HUES64 (cell line): ENCODE data around the gene PHF13.
"Not testable (repeated sequence)": the region's sequence is repeated elsewhere in the genome, so short reads cannot be mapped to it uniquely, and the experiment has no call there.

ENCODE experiments used
- H3K27ac ChIP-seq: 2 replicates; pipeline ENCODE4 v1.7.0; 2013; ENCODE audit warnings: low read depth, low read length, inconsistent platforms
- H3K27me3 ChIP-seq: 2 replicates; pipeline ENCODE4 v1.6.1; 2013; ENCODE audit warnings: mild to moderate bottlenecking, low read length; ENCODE audit not compliant: insufficient read depth
- H3K36me3 ChIP-seq: 2 replicates; pipeline ENCODE4 v1.6.1; 2013; ENCODE audit warnings: mild to moderate bottlenecking, low read length; ENCODE audit not compliant: insufficient read depth
- H3K4me1 ChIP-seq: 2 replicates; pipeline ENCODE4 v1.6.1; 2013; ENCODE audit warnings: mild to moderate bottlenecking, low read length, moderate library complexity; ENCODE audit not compliant: insufficient read depth
- H3K4me3 ChIP-seq: 2 replicates; pipeline ENCODE4 v1.5.1; 2013; ENCODE audit warnings: mild to moderate bottlenecking, low read length, moderate library complexity
- H3K9ac ChIP-seq: 2 replicates; pipeline ENCODE4 v1.6.1; 2013; ENCODE audit warnings: mild to moderate bottlenecking, low read depth, low read length
- H3K9me3 ChIP-seq: 2 replicates; pipeline ENCODE4 v1.6.1; 2013; ENCODE audit warnings: low read depth, low read length; ENCODE audit not compliant: insufficient read depth
- WGBS: fragments of 150-250, 120-280 bp; methylation state at CpG from one replicate; pipeline ENCODE4 v1.1.7; 2013; ENCODE audit warnings: missing lambda C conversion rate; 5-methylcytosine and 5-hydroxymethylcytosine counted together

PHF13 gene

DNA sequence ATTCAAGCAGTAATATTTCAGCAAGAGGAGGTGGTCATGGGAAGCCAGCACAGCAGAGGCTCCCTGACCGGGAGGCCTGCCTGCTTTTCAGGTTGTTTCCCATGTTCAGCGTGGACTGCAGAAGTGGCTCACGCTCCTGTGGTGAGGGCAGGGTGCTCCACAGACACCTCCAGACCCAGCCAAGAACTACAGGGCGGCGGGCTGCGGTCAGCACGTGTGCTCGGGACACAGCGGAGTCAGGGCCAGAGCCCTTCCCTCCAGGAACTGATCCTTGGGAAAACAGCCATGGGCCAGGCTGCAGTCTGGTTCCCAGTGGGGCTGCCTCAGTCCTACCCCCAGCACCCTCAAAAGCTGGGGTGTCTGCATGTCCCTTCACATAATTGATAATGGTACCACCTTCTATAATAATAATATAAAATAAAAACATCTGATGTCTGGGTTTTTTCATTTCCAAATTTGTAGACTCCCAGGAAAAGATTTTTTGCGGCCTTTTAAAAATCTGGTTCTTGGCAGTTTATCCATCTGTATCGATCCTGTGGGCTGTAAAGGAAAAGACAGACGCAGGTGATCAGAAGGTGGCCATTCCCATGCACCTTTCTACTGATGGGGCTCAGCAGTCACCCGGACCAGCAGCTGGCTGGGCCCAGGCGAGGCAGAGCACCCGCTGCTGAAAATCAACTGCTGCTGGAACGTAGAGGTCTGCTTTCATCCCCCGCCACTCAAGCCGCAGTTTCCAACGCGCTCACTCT is 21.8 kb downstream of the PHF13 start:
- H3K27ac ChIP-seq: no peak overlapping the region
- H3K9me3 ChIP-seq: no peaks in the 10 kb centered on the region
- WGBS: 96% methylated on average over 20 of the region's 20 CpGs
- no peak overlapping the region for H3K9ac ChIP-seq
- no peaks in the 10 kb centered on the region for H3K27me3 ChIP-seq
- H3K36me3 ChIP-seq: peaks cover 80% of the 10 kb centered on the region
- no peaks in the 10 kb centered on the region for H3K4me1 ChIP-seq
- H3K4me3 ChIP-seq: no peak overlapping the region

DNA sequence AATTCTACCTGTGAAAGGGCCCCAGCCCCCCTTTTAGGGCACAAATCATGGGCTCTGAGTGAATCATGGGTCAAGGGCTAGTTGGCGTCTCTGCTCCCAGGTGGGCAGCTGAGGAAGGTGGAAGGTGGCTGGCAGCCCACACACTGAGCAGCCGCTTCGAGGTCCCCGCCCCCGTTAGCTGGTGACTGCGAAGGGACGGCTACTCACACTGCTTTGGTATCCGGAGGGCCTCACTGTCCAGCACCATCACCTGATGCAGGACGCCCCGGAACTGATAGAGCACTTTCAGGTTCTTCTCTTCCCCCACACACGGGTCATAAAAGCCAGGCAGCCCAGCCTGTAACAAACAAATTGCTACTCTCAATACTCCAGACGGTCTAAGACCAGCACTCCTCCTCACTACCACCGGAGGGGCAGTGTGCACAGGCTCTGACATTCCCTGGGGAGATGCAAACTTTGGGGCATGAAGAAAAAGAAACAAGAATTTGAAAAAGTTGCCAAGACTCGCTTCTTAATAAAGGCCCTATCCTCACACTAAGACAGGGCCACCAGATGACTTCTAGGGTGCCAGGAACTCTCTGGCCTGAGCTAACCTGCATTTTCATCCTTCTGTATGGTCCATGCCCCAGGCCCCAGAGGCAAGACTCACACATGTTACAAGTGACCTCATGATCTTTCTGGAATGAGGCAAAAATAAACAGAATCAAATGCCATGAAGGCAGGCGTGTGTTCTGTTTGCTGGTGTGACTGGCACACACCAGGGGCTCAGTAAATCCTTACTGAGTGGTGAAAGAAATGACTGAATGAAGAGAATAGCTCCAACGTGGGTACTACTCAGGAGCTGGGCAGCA is 22.6 kb downstream of the PHF13 start:
- Histone ChIP-seq H3K9ac (no peak overlapping the region), H3K4me1 (no peaks in the 10 kb centered on the region), H3K27ac (no peak overlapping the region), H3K9me3 (no peaks in the 10 kb centered on the region), H3K36me3 (peaks cover 87% of the 10 kb centered on the region), H3K27me3 (no peaks in the 10 kb centered on the region), H3K4me3 (no peak overlapping the region)
- WGBS: 93% methylated on average over 16 of the region's 16 CpGs

DNA sequence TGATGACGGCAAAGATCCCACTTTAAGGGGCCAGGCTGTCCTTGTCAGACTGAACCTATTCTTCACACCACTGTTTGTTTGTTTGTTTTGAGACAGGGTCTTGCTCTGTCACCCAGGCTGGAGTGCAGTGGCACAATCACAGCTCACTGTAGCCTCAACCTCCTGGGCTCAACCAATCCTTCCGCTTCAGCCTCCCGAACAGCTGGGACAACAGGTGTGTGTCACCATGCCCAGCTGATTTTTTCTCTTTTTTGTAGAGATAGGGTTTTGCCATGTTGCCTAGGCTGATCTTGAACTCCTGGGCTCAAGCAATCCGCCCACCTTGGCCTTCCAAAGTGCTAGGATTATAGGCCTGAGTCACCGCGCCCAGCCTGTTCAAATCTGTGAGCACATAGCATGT is 23.2 kb downstream of the PHF13 start:
- not testable (repeated sequence) for H3K4me1 ChIP-seq, H3K9me3 ChIP-seq, H3K27ac ChIP-seq, H3K9ac ChIP-seq, H3K27me3 ChIP-seq, H3K4me3 ChIP-seq
- H3K36me3 ChIP-seq: peaks cover 92% of the 10 kb centered on the region
- WGBS: 96% methylated on average over 6 of the region's 6 CpGs

DNA sequence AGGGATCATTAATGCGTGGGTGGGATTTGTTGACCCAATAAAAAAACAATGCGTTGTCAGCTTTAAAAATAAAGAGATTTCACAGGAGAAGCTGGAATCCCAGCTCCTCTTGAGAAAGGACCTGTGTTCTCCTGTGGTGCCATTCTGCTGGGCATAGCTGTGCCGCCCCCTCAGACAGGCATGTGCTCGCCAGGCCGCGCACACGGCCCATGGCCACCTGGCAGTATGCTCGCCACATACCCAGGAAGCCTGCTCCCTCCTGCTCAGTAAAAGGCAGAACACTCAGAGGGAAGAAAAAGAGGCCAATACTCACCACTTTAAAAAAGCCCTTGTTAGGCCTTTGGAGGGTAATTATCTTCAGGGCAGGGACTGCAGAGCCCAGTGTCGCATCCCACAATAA is 24.2 kb downstream of the PHF13 start:
- Histone ChIP-seq H3K27ac (no peak overlapping the region), H3K27me3 (no peaks in the 10 kb centered on the region), H3K4me1 (no peaks in the 10 kb centered on the region), H3K9me3 (no peaks in the 10 kb centered on the region), H3K9ac (no peak overlapping the region), H3K36me3 (peaks cover 95% of the 10 kb centered on the region), H3K4me3 (no peak overlapping the region)
- WGBS: 98% methylated on average over 9 of the region's 9 CpGs

DNA sequence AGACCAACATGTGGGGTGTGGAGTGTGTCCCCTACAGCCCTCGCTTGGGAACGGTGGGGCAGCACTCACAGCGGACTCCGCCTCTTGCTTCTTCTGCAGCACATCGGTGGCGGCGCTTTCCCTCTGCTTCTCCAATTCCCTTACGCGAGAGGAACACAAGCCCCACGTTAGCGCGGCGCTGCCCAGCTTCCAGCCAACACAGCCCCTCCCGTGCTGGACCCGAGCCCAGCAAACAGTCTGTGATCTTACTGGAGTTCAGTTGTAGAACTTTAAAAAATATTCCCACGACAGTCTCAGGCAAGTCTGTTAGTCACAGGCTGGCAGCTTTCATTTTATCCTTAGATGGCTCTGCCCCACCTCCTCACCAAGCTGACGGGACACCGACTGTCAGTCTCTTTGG is 24.7 kb downstream of the PHF13 start:
- Histone ChIP-seq H3K4me1 (no peaks in the 10 kb centered on the region), H3K4me3 (no peak overlapping the region), H3K27me3 (no peaks in the 10 kb centered on the region), H3K9ac (no peak overlapping the region), H3K9me3 (no peaks in the 10 kb centered on the region), H3K36me3 (peaks cover 96% of the 10 kb centered on the region), H3K27ac (no peak overlapping the region)
- 94% methylated on average over 18 of the region's 18 CpGs for WGBS

DNA sequence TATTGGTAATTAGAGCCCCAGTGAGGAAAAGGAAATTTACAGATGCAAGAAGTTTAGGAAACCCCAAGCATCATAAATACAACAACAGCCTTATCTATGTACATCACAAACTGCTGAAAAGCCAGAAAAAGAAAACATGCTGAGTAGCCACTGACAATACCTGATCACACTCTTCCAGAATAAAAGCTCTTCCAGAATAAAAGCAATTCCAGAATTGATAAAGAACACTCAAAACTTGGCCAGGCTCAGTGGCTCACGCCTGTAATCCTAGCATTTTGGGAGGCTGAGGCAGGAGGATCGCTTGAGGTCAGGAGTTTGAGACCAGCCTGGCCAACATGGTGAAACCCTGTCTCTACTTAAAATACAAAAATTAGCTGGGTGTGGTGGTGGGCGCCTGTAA is 27.3 kb downstream of the PHF13 start:
- H3K36me3 ChIP-seq: peaks cover 93% of the 10 kb centered on the region
- not testable (repeated sequence) for H3K9ac ChIP-seq, H3K4me3 ChIP-seq, H3K4me1 ChIP-seq, H3K27me3 ChIP-seq, H3K9me3 ChIP-seq, H3K27ac ChIP-seq
- WGBS: 93% methylated on average over 3 of the region's 3 CpGs

DNA sequence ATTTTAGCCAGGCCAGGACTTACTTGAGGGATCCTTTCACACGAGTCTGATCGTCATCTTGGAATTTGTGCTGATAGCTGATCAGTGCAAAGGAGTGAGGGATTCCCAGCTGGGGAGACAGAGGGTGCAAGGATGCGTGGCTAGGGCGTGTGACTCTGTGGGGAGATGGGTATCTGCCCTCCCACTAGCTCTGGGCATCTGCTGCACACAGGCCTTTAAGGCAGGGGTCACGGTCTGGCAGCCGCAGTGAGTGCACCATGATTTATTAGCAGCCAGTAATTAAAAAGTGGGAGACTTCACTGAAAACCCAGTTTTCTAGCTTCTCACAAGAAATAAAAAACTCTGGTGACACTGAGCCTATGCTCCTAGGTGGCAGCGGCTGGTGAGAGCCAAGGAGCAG is 31.5 kb downstream of the PHF13 start:
- Histone ChIP-seq H3K27me3 (no peaks in the 10 kb centered on the region), H3K9ac (no peak overlapping the region), H3K4me3 (no peak overlapping the region), H3K4me1 (no peaks in the 10 kb centered on the region; the same call in 1 of the 2 replicates), H3K36me3 (peaks cover 66% of the 10 kb centered on the region), H3K9me3 (no peaks in the 10 kb centered on the region), H3K27ac (no peak overlapping the region)
- 96% methylated on average over 7 of the region's 7 CpGs for WGBS

DNA sequence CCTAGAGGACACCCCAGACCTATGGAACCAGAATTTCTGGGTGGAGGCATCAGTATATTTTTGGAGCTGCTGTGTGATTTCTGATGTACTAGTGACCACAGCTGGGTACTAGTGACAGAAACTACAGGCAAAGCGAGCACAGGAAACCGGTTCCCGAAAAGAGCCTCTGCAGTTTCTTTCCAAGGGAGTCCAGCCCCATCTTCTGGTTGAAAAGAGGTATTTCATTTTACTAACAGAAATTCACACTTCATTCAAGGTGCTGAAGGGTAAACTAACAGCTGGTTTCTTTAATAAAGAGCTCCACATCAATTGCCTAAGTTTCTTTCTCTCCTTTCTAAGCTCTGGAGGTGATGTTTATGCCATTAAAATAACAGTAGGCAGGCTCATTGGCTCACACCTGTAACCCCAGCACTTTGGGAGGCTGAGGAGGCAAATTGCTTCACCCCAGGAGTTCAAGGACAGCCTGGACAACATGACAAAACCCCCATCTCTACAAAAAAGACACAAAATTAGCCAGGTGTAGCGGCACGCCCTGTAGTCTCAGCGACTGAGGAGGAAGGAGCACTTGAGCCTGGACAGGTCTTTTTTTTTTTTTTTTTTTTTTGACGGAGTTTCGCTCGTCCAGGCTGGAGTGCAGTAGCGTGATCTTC is 33.1 kb downstream of the PHF13 start:
- WGBS: 73% methylated on average over 10 of the region's 10 CpGs
- Histone ChIP-seq H3K4me1 (no peaks in the 10 kb centered on the region; the same call in 1 of the 2 replicates), H3K27ac (peak overlapping the region; percentile 14; the same call in 1 of the 2 replicates), H3K4me3 (no peak overlapping the region), H3K9ac (no peak overlapping the region), H3K36me3 (peaks cover 66% of the 10 kb centered on the region), H3K9me3 (no peaks in the 10 kb centered on the region), H3K27me3 (no peaks in the 10 kb centered on the region)

DNA sequence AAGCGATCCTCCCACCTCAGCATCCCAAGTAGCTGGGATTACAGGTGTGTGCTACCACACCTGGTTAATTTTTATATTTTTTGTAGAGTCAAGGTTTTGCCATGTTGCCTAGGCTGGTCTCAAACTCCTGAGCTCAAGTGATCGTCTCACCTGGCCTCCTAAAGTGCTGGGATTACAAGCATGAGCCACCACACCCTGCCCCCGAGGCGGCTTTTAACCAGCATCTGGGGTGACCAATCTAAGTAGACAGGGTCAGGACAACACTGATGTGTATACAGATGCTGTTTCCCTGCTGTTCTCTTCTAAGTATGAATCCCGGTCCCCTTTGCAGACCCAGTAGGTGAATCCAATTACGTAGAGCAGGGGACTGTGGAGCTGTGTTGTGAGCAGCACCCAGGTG is 35.0 kb downstream of the PHF13 start:
- Histone ChIP-seq H3K4me1 (no peaks in the 10 kb centered on the region; the same call in 1 of the 2 replicates), H3K9ac (no peak overlapping the region), H3K27me3 (no peaks in the 10 kb centered on the region), H3K9me3 (no peaks in the 10 kb centered on the region), H3K27ac (no peak overlapping the region), H3K4me3 (no peak overlapping the region), H3K36me3 (peaks cover 66% of the 10 kb centered on the region)
- 85% methylated on average over 6 of the region's 6 CpGs for WGBS

DNA sequence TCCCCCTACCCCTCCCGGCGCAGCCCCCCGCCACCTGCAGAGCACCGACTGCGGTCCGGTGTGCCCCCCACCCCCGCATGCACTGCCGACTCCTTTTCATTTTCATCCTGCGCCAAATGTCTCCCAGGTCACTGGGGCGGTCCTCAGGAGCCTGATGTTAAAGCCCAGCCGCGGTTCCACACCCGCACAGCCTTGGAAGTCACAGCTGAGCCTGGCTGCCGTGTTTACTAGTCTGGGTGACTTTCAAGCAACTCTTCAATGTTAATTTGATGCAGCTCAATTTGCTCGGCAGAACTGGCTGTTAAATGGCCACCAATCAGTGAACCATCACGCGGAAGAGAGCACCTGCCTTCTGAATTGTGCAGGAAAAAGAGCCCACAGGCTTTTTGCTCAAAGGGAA is 38.4 kb downstream of the PHF13 start:
- WGBS: 96% methylated on average over 17 of the region's 17 CpGs
- H3K4me3 ChIP-seq: no peak overlapping the region
- no peaks in the 10 kb centered on the region for H3K4me1 ChIP-seq
- peaks cover 52% of the 10 kb centered on the region for H3K36me3 ChIP-seq
- H3K9ac ChIP-seq: no peak overlapping the region
- no peaks in the 10 kb centered on the region for H3K27me3 ChIP-seq
- H3K27ac ChIP-seq: no peak overlapping the region
- no peaks in the 10 kb centered on the region for H3K9me3 ChIP-seq

DNA sequence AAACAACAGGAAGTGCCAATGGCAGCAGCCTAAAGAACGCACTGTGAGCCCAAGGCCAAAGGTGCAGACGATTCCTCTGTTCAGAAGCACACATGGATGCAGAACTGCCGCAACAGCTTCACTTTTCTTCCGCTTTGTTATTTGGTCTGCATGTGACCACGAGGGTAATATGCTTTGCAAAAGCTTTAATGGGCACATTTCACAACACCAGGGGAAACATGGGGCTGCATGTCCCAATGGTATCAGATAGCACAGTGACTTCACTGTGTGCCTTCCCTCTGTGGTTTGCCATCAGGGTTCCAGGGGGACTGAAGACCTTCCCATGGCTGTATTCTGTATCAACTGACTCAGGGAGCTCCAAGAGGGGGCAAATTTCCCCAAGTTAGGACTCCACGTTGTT is 39.5 kb downstream of the PHF13 start:
- WGBS: 85% methylated on average over 6 of the region's 6 CpGs
- Histone ChIP-seq H3K4me1 (no peaks in the 10 kb centered on the region), H3K9ac (no peak overlapping the region), H3K27me3 (no peaks in the 10 kb centered on the region), H3K9me3 (no peaks in the 10 kb centered on the region), H3K36me3 (peaks cover 57% of the 10 kb centered on the region), H3K27ac (no peak overlapping the region), H3K4me3 (no peak overlapping the region)
